Endothelial cell of umbilical vein (primary cell): ENCODE data around the gene HES6. TPM values are rescaled to one million over a fixed set of nuclear protein-coding genes. Genes with fewer than 3 reads are reported as not detected.

ENCODE experiments used
- BruUV-seq: library from RNA; stranded (reverse); fragments of 400-500 nt; replicated peaks from 2 replicates; lab custom pipeline; 2021; lab: Mats Ljungman, UMichigan
- CTCF ChIA-PET: fragments of 300-600, 350-600 bp; sonication (Branson Sonifier 250); formaldehyde crosslinking; loops from one replicate; lab custom pipeline; 2021; ENCODE audit warnings: antibody characterized with exemption, inconsistent platforms; lab: Charles Lee
- POLR2A ChIA-PET: fragments of 300-600, 350-600 bp; sonication (Branson Sonifier 250); formaldehyde crosslinking; loops from one replicate; lab custom pipeline; 2021; ENCODE audit warnings: antibody characterized with exemption, inconsistent platforms; lab: Charles Lee
- DNase-seq: peaks from one replicate; pipeline ENCODE4 v3.0.0-alpha.2; 2011; ENCODE audit warnings: low read depth, low spot score
- FAIRE-seq: peaks from 2 replicates; lab custom pipeline; 2011; peaks lifted over from hg19 to GRCh38; lab: Jason Lieb, UNC
- H2AFZ ChIP-seq: 2 replicates; pipeline ENCODE4 v1.6.0; 2012; ENCODE audit warnings: low read depth, low read length, control low read depth, inconsistent platforms
- H3K27ac ChIP-seq: 2 replicates; pipeline ENCODE4 v1.5.1; 2011; ENCODE audit warnings: low read depth, mild to moderate bottlenecking, control low read depth, low read length, moderate library complexity; ENCODE audit not compliant: insufficient read depth
- H3K27me3 ChIP-seq, 2 experiments: 2 replicates each; pipeline versions ENCODE4 v1.6.0 to v1.6.1; 2011; ENCODE audit warnings: low read length in 2 of 2, mixed read lengths in 1 of 2; ENCODE audit not compliant: control insufficient read depth in 2 of 2, insufficient read depth in 2 of 2
- H3K36me3 ChIP-seq, 2 experiments: 2 replicates in 1 of 2; 3 replicates in 1 of 2; pipeline ENCODE4 v1.5.1; 2011; ENCODE audit warnings: low read length in 2 of 2, mild to moderate bottlenecking in 1 of 2, moderate library complexity in 1 of 2; ENCODE audit not compliant: control insufficient read depth in 2 of 2, insufficient read depth in 2 of 2; ENCODE audit errors: extremely low read depth in 1 of 2
- H3K4me1 ChIP-seq: 3 replicates; pipeline ENCODE4 v1.5.1; 2011; ENCODE audit warnings: mild to moderate bottlenecking, low read length; ENCODE audit not compliant: control insufficient read depth, insufficient read depth; ENCODE audit errors: extremely low read depth
- H3K4me2 ChIP-seq: 2 replicates; pipeline ENCODE4 v1.6.1; 2011; ENCODE audit warnings: low read length, control low read depth, mixed read lengths; ENCODE audit not compliant: insufficient read depth
- H3K4me3 ChIP-seq, 3 experiments: fragments of 200-600 bp in 1 of 3; sonication (generic), shearing (Covaris generic) in 1 of 3; replicated peaks in 1 of 3; 2 replicates each; pipeline ENCODE4 v1.5.1; 2011 to 2016; ENCODE audit warnings: control low read depth in 3 of 3, low read length in 3 of 3, mild to moderate bottlenecking in 2 of 3, inconsistent platforms in 1 of 3, low read depth in 1 of 3, moderate library complexity in 1 of 3; ENCODE audit not compliant: insufficient read depth in 1 of 3
- H3K79me2 ChIP-seq: 2 replicates; pipeline ENCODE4 v1.6.0; 2012; ENCODE audit warnings: low read length, inconsistent platforms; ENCODE audit not compliant: control insufficient read depth, insufficient read depth
- H3K9ac ChIP-seq: replicated peaks from 2 replicates; pipeline ENCODE3; 2011; ENCODE audit warnings: low read length, control low read depth; ENCODE audit not compliant: insufficient read depth; ENCODE audit errors: extremely low read depth
- H3K9me1 ChIP-seq: replicated peaks from 3 replicates; pipeline ENCODE4 v1.6.0; 2011; ENCODE audit warnings: mild to moderate bottlenecking, low read length; ENCODE audit not compliant: control insufficient read depth, insufficient read depth; ENCODE audit errors: extremely low read depth
- H3K9me3 ChIP-seq: replicated peaks from 2 replicates; pipeline ENCODE4 v1.5.1; 2012; ENCODE audit warnings: low read length, inconsistent platforms; ENCODE audit not compliant: control insufficient read depth, insufficient read depth
- H4K20me1 ChIP-seq: replicated peaks from 2 replicates; pipeline ENCODE3; 2011; ENCODE audit warnings: mild to moderate bottlenecking, low read length; ENCODE audit not compliant: control insufficient read depth, insufficient read depth; ENCODE audit errors: extremely low read depth
- CTCF ChIP-seq, 2 donors: IDR thresholded peaks; 1 replicate in 1 of 2; 2 replicates in 1 of 2; pipeline ENCODE4 v1.5.1; 2011; ENCODE audit warnings: low read length in 2 of 2, mild to moderate bottlenecking in 2 of 2, moderate library complexity in 2 of 2, control low read depth in 1 of 2, inconsistent platforms in 1 of 2, low read depth in 1 of 2; ENCODE audit not compliant: insufficient read depth in 1 of 2; ENCODE audit errors: extremely low read depth in 1 of 2
- EZH2 ChIP-seq: IDR thresholded peaks from 2 replicates; pipeline ENCODE4 v1.6.1; 2012; ENCODE audit warnings: borderline replicate concordance, low read depth, mild to moderate bottlenecking, moderate library complexity, low read length, inconsistent platforms; ENCODE audit not compliant: severe bottlenecking
- FOS ChIP-seq: IDR thresholded peaks from 2 replicates; pipeline ENCODE4 v1.6.1; 2011; ENCODE audit warnings: mild to moderate bottlenecking, low read length, moderate library complexity, borderline replicate concordance; ENCODE audit not compliant: insufficient read depth
- GATA2 ChIP-seq: IDR thresholded peaks from 2 replicates; pipeline ENCODE4 v1.7.0; 2011; ENCODE audit warnings: low read depth, mild to moderate bottlenecking, moderate library complexity, mixed read lengths, low read length; ENCODE audit not compliant: insufficient read length, insufficient read depth
- JUN ChIP-seq: IDR thresholded peaks from 2 replicates; pipeline ENCODE4 v1.6.1; 2011; ENCODE audit warnings: borderline replicate concordance, low read depth; ENCODE audit not compliant: insufficient read length, insufficient read depth
- MYC ChIP-seq: IDR thresholded peaks from one replicate; pipeline ENCODE4 v1.6.1; 2011; ENCODE audit warnings: mild to moderate bottlenecking, low read depth, low read length
- POLR2A ChIP-seq: IDR thresholded peaks from 2 replicates; pipeline ENCODE4 v1.6.1; 2012; ENCODE audit warnings: low read depth, mild to moderate bottlenecking, control low read depth, low read length
- POLR2AphosphoS5 ChIP-seq: IDR thresholded peaks from 2 replicates; pipeline ENCODE4 v1.6.1; 2012; ENCODE audit warnings: low read depth, mild to moderate bottlenecking, control low read depth, low read length, moderate library complexity; ENCODE audit not compliant: insufficient read depth
- dilution Hi-C: fragments of 300-500 bp; cut with MboI; formaldehyde crosslinking; loops from one replicate; pipeline ENCODE4 v1.15.0; 2019; ENCODE audit warnings: low sequenced_read_pairs; ENCODE audit not compliant: extremely low pct_ligation_motif_present
- intact Hi-C: fragments of 100-400 bp; cut with micrococcal nuclease; formaldehyde crosslinking; loops from one replicate; pipeline ENCODE4 v1.10.0; 2022
- polyA plus RNA-seq, 4 experiments: library from polyadenylated mRNA; depleted of rRNA in 3 of 4; stranded (reverse) in 3 of 4; unstranded in 1 of 4; fragments of >200 nt; gene quantifications; 2 replicates each; pipeline versions ENCODE4 v1.2.1 to v1.2.3, GENCODE V29; 2011 to 2012; ENCODE audit warnings: missing spikeins in 1 of 4
- total RNA-seq: library from RNA; stranded (reverse); gene quantifications from 2 replicates; pipeline ENCODE4 v1.2.3, GENCODE V29; 2021
- TF ChIP-seq, protein P1 (sequence below): IDR thresholded peaks from 2 replicates; pipeline ENCODE4 v1.6.1; 2011; ENCODE audit not compliant: insufficient read depth, insufficient read length

The HES6 gene
- total and polyA plus RNA-seq, 2 donors (not counting 3 experiments of a cell fraction or from before 2014, with no cell fraction given) = 2.2 to 5.1 TPM

- H3K4me2 ChIP-seq = no peak overlapping the region
- no peaks in the 10 kb centered on the region for H3K36me3 ChIP-seq
- H3K4me1 ChIP-seq = peaks cover 3% of the 10 kb centered on the region
- H3K27me3 ChIP-seq = peaks cover 12 to 15% of the 10 kb centered on the region in 2 experiments
- no TSS peak for BruUV-seq
- no peak overlapping the region for H3K4me3 ChIP-seq
- no peak overlapping the region for H2AFZ ChIP-seq
- intact Hi-C loops = loop anchor here (10.0 kb wide), 1 partner anchor 171 kb away; the partner anchor contains the start of gene SCLY
- H4K20me1 ChIP-seq = no peaks in the 10 kb centered on the region
- H3K9ac ChIP-seq = no peak overlapping the region
- no peaks in the 10 kb centered on the region for H3K9me3 ChIP-seq
- TF ChIP-seq POLR2A (no peak), FOS (no peak), POLR2AphosphoS5 (no peak), EZH2 (no peak), GATA2 (no peak), JUN (no peak), MYC (no peak), CTCF (IDR thresholded peaks at IDR 0.05; ENCODE audit: extremely low read depth in 1 of 2, insufficient read depth in 1 of 2, low read depth in 1 of 2, low read length in 2 of 2) (no peak)
- TF ChIP-seq, protein P1, sequence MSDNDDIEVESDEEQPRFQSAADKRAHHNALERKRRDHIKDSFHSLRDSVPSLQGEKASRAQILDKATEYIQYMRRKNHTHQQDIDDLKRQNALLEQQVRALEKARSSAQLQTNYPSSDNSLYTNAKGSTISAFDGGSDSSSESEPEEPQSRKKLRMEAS = no peak
- dilution Hi-C loops = no loop called here
- DNase-seq (no peak), FAIRE-seq (no peak)
- no peaks in the 10 kb centered on the region for H3K9me1 ChIP-seq
- POLR2A ChIA-PET = no interaction called here
- no peaks in the 10 kb centered on the region for H3K79me2 ChIP-seq
- CTCF ChIA-PET = interaction anchor here (0.8 to 3.2 kb wide), 2 partner anchors 27 to 33 kb away, joined by 3 to 10 read pairs; no protein-coding TSS in a partner anchor
- H3K27ac ChIP-seq = no peak overlapping the region
These were observed 4.0 kb downstream of the HES6 start for GRCh38 chr2:238235856-238236255.
